Measurements from ENCODE around the gene RASGRP4.
"Not testable (repeated sequence)": the region's sequence is repeated elsewhere in the genome, so short reads cannot be mapped to it uniquely, and the experiment has no call there.

RASGRP4 gene

GRCh38 chr19:38412491-38412890 is 13.5 kb downstream of the RASGRP4 start:
- DNase-seq, result no peak

- DNase-seq, result not testable (repeated sequence)
These were observed 14.1 kb downstream of the RASGRP4 start for GRCh38 chr19:38411898-38412297.

- DNase-seq, result no peak
These were observed 14.8 kb downstream of the RASGRP4 start for GRCh38 chr19:38411041-38411712.

GRCh38 chr19:38410407-38410806 is 15.6 kb downstream of the RASGRP4 start:
- not testable (repeated sequence) for DNase-seq

- no peak for DNase-seq
These were observed 16.3 kb downstream of the RASGRP4 start for GRCh38 chr19:38409631-38410133.

- DNase-seq, result no peak
These were observed 20.7 kb downstream of the RASGRP4 start for GRCh38 chr19:38405276-38405675.

GRCh38 chr19:38404858-38405257 is 21.2 kb downstream of the RASGRP4 start:
- DNase-seq, result no peak

GRCh38 chr19:38402967-38403674 is 22.9 kb downstream of the RASGRP4 start, which contains the start of gene FAM98C:
TSS of gene FAM98C (plus strand) at chr19:38403093. CDS start at chr19:38403154, 61 bp downstream.
- peak; percentile 98 to 99 for DNase-seq

- no peak for DNase-seq
These were observed 23.4 kb downstream of the RASGRP4 start for GRCh38 chr19:38402623-38402966.

GRCh38 chr19:38401148-38401547 is 24.9 kb downstream of the RASGRP4 start:
- DNase-seq, result no peak

GRCh38 chr19:38400361-38400760 is 25.7 kb downstream of the RASGRP4 start:
- no peak for DNase-seq

- DNase-seq, result no peak
These were observed 26.5 kb downstream of the RASGRP4 start for GRCh38 chr19:38399537-38399936.

- DNase-seq, result no peak
These were observed 26.9 kb downstream of the RASGRP4 start for GRCh38 chr19:38399081-38399480.

GRCh38 chr19:38395381-38396114 is 30.5 kb downstream of the RASGRP4 start:
- peak; percentile 28 to 35 for DNase-seq

- DNase-seq, result peak; percentile 78 to 81
These were observed 31.5 kb downstream of the RASGRP4 start for GRCh38 chr19:38394488-38394887.

GRCh38 chr19:38392707-38393308 is 33.2 kb downstream of the RASGRP4 start:
- no peak for DNase-seq

- no peak for DNase-seq
These were observed 34.0 kb downstream of the RASGRP4 start for GRCh38 chr19:38391911-38392464.

GRCh38 chr19:38389957-38390924 is 35.8 kb downstream of the RASGRP4 start:
- DNase-seq, result no peak

- DNase-seq, result no peak
These were observed 36.7 kb downstream of the RASGRP4 start for GRCh38 chr19:38389101-38389925.

- DNase-seq, result no peak
These were observed 37.5 kb downstream of the RASGRP4 start, which contains the start of gene SPRED3 for GRCh38 chr19:38388349-38389100. TSS of gene SPRED3 (plus strand) at chr19:38388697. CDS start at chr19:38390303, 1,606 bp downstream.

Measured in CD4-positive, alpha-beta T cell treated with Interleukin-1 beta for 1 hour (primary cell).